Dedifferentiated amniotic fluid mesenchymal stem cell (primary cell): ENCODE results near the gene KLK10.

Experiments
- DNase-seq: peaks from one replicate; pipeline ENCODE4 v3.0.0-alpha.2; 2016; ENCODE audit errors: extremely low spot score

Gene KLK10

GRCh38 chr19:51026554-51026831, 7.0 kb upstream of the KLK10 start, which contains the start of gene KLK11:
Gene KLK11 (minus strand): TSS chr19:51026616. CDS start chr19:51025631, 985 bp downstream.
- no peak for DNase-seq

DNA sequence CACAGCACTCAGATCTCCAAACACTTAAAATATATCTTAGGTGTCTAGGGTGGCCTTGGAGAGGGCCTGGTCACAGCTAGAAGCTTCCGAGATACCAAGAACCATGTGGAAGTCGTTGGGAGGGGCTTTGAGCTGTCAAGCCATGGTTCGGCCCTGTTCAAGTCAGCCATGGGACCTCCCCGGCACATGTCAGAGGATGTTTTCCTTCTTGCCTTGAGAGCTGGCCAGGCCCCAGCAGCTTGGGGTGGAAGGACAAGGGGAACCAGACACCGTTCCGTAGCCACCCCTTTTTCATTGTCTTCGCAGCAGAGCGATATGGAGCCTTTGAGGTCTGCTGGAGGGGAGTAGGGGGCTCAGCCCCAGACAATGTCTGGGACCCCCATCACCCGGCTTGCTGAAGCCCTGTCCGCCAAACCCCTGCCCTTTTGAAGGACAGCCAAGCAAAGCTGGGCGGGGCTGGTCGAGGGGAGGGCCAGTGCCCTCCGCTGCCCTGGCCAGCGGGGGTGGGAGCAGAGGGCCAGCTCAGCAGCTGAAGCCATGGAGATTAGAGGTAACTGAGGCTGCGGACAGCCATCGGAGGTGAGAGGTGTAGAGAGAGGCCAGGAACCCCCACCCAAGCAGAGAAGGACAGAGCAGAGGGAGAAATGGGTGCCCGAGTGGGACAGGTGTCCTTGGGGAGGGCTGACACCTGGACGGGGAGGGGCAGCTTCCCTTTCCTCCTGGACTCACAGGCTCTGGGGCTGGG, 6.5 kb upstream of the KLK10 start:
- DNase-seq = no peak

DNA sequence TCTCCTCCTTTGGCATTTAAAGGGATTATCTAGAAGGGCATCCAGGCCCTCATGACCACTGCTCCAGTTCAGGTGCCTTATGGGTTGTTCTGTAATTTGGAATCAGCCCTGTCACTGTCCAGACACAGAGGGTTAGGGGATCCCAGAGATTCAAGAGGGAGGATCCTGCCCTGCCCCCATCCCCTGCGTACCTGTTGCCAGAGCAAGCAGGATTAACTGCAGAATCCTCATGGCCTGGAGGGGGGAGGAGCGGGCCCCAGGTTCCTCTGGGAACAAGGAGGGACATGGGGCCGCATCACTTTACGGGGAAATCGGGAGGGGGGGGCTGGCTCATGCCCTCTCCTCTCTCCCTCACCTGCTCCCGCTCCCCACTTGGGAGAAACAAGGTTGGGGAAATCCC, 5.9 kb upstream of the KLK10 start:
- DNase-seq = no peak

- DNase-seq = no peak
These were observed 5.4 kb upstream of the KLK10 start for GRCh38 chr19:51024924-51025323.

DNA sequence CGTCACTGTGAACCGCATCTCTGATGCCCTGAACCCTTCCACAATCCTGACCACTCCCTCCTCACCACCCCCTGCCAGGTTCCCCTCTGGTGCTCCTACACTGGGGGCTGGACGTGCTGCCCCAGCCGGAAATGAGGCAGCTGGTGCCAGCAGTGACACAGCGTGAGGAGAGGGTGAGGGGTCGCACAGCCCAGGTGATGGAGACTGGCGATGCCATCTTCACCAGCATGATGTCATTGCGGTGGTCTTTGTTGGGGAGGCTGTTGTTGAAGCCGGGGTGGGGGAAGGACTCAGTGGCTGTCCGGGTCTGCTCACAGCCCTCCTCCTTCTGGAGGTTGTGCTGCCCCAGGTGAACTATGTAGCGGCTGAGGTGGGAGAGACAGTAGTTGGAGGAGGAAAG, 4.4 kb upstream of the KLK10 start:
- DNase-seq = no peak

DNA sequence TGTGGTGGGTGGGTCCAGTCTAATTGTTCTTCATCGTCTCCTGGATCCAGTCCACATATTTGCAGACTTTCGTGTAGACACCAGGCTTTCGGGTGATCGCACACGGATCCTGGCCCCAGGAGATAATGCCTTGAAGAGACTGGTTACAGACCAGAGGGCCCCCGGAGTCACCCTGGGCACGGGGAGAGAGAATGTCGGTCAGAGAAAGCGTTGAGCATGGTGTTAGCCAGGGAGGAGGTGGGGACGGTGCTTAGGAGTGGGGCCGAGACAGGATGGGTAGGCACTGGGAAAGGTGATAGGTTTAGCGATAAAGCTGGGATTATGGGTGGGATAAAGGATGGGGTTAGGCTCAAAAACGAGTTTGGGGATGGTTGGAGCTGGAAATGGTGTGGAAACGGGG, 3.0 kb upstream of the KLK10 start:
- no peak for DNase-seq

DNA sequence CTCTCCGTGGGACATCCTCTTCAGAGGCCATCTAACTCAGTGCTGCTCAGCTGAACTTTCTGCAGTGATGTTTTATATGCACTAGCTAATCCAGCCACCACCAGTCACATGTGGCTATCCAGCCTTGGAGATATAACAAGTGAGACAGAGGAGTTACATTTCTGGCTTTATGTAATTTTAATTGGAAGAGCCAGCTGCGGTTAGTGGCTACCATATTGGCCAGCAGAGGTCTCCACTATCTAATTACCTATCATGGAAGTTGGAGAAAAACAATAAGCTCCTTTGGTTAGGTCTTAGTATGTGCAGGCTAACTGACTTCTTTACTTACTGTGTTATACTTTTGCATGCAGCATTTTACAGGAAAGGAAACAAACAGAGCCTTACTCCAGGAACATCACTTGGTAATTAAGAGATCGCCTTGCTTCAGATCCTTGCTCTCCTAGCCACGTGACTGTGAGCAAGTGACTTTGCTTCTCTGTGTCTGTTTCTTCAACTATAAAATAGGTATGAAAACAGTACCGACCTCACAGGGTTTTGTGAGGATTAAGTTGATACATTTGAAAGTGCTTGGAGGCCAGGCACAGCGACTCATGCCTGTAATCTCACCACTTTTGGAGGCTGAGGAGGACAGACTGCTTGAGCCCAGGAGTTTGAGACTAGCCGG, 1.6 kb upstream of the KLK10 start:
- no peak for DNase-seq

GRCh38 chr19:51018745-51019543, 565 bp downstream of the KLK10 start:
- DNase-seq = no peak

GRCh38 chr19:51016798-51017683, 2.5 kb downstream of the KLK10 start:
- DNase-seq = no peak

DNA sequence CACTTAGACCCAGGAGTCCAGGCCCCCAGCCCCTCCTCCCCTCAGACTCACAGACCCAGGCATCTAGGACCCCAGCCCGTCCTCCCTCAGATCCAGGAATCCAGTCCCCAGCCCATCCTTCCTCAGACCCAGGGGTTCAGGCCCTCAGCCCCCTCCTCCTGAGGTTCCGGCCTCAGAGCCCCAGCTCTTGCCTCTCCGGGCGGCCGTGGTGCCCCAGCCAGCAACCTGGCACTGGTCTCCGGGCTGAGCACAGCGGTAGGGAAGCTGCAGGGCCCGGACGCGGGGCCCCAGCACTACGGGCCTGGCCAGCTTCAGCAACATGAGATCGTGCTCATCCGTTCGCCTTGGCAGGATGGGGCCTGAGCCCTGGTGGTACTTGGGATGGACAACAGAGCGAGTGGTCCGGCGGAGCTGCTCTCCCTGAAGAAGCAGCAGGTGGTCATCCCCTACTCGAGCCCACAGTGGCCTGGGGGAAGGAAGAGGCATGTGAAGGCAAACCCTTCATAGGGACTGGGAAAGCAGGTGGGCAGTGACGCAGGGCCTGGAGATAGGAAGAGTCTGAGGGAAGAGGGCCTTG, 3.7 kb downstream of the KLK10 start:
- DNase-seq = no peak

DNA sequence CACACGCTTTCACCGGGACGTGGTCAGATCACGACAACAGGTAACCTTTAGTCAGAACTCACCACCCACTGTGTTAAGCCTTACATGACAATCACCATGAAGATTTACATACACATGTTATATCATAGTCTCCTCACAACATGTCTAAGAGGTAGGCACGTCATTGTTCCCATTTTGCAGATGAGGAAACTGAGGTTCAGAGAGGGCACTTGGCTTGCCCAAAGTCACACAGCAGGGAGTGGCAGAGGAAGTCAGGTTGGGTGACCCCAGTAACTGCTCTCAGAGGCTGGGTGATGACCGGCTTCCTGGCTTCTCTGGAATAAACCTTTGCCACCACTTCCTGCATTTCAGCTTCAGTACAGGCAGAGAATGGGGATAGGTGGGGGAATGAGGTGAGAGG, 5.3 kb downstream of the KLK10 start:
- no peak for DNase-seq

GRCh38 chr19:51012661-51013190, 6.8 kb downstream of the KLK10 start:
- no peak for DNase-seq

DNA sequence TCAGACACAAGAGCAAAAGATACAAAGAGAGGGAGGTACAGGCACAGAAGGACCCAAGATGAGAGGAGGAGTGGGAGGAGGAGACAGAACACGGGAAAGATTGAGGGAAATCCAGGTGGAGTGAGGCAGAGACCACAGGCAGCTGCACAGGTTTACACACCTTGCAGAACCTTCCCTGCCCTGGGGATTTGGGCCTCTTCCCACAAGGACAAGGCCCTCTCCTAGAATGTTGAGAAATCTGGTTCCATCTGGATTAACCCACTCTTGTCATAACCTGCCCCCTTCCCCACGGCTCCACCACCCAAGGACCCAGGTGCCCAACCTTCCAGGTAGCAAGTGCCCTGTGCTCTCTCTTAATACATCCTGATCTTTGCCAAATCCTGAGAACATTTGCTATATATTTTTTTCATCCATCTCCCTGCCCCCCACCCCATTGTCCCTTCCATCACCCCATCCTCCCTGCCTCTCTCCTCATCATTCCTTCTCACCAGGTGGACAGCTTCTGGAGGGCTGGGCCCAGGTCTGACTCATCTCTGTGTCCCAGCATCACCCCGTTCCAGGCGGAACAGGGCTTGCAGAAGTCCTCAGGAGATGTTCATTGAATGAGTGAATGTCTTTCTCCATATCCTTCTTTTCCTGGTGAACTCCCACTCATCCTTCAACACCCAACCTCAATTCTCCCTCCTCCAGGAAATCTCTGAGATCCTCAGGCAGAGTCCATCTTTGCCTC, 9.3 kb downstream of the KLK10 start:
- no peak for DNase-seq

- DNase-seq = no peak
These were observed 10.2 kb downstream of the KLK10 start for GRCh38 chr19:51009061-51009891.

GRCh38 chr19:51007488-51007887, 12.0 kb downstream of the KLK10 start:
- no peak for DNase-seq

GRCh38 chr19:51006406-51006805, 13.1 kb downstream of the KLK10 start:
- no peak for DNase-seq

GRCh38 chr19:51005248-51005647, 14.3 kb downstream of the KLK10 start:
- DNase-seq = no peak

- DNase-seq = no peak
These were observed 16.2 kb downstream of the KLK10 start for GRCh38 chr19:51003316-51003715.

- DNase-seq = no peak
These were observed 16.8 kb downstream of the KLK10 start for GRCh38 chr19:51002542-51003311.
